HEK293 (cell line): ENCODE measurements around the gene CAPN8.
A peak's percentile ranks its signal among the peaks of the same experiment; 100 is the strongest.

Experiments
- ELK4 ChIP-seq: IDR thresholded peaks from 2 replicates; pipeline ENCODE4 v1.6.1; 2011; ENCODE audit warnings: mild to moderate bottlenecking, low read depth, low read length, borderline replicate concordance
- FEZF1 ChIP-seq: fragments of 450-650 bp; formaldehyde crosslinking; IDR thresholded peaks from 2 replicates; pipeline ENCODE4 v1.5.1; 2016; ENCODE audit warnings: missing biosample characterization, missing genetic modification characterization
- GFI1B ChIP-seq: fragments of 450-650 bp; formaldehyde crosslinking; IDR thresholded peaks from 2 replicates; pipeline ENCODE4 v1.5.1; 2016; ENCODE audit warnings: missing biosample characterization, missing genetic modification characterization
- GLI2 ChIP-seq: fragments of 450-650 bp; formaldehyde crosslinking; IDR thresholded peaks from 2 replicates; pipeline ENCODE4; 2017; ENCODE audit warnings: missing biosample characterization, missing genetic modification characterization, low read depth, borderline replicate concordance
- GLIS1 ChIP-seq: fragments of 450-650 bp; formaldehyde crosslinking; IDR thresholded peaks from 2 replicates; pipeline ENCODE4 v1.5.1; 2016; ENCODE audit warnings: missing biosample characterization, missing genetic modification characterization
- KLF10 ChIP-seq: fragments of 450-650 bp; IDR thresholded peaks from 2 replicates; pipeline ENCODE4 v1.5.1; 2018; ENCODE audit warnings: missing biosample characterization, mild to moderate bottlenecking, missing genetic modification characterization
- KLF7 ChIP-seq: fragments of 450-650 bp; formaldehyde crosslinking; IDR thresholded peaks from 2 replicates; pipeline ENCODE4 v1.5.1; 2016; ENCODE audit warnings: missing biosample characterization, missing genetic modification characterization, borderline replicate concordance
- PATZ1 ChIP-seq: fragments of 450-650 bp; formaldehyde crosslinking; IDR thresholded peaks from 2 replicates; pipeline ENCODE4 v1.5.1; 2016; ENCODE audit warnings: missing biosample characterization, missing genetic modification characterization
- PRDM10 ChIP-seq: fragments of 450-650 bp; formaldehyde crosslinking; IDR thresholded peaks from 2 replicates; pipeline ENCODE4 v1.5.1; 2016; ENCODE audit warnings: missing biosample characterization, missing genetic modification characterization
- SALL2 ChIP-seq: fragments of 450-650 bp; formaldehyde crosslinking; IDR thresholded peaks from 2 replicates; pipeline ENCODE4 v1.5.0; 2017; ENCODE audit warnings: missing biosample characterization, mild to moderate bottlenecking, missing genetic modification characterization, borderline replicate concordance
- ZBTB48 ChIP-seq: fragments of 450-650 bp; formaldehyde crosslinking; IDR thresholded peaks from 2 replicates; pipeline ENCODE4 v1.5.1; 2016; ENCODE audit warnings: missing biosample characterization, missing genetic modification characterization
- ZEB2 ChIP-seq: fragments of 450-650 bp; formaldehyde crosslinking; IDR thresholded peaks from 2 replicates; pipeline ENCODE4 v1.5.1; 2016; ENCODE audit warnings: missing biosample characterization, missing genetic modification characterization
- ZFHX2 ChIP-seq: fragments of 450-650 bp; formaldehyde crosslinking; conservative IDR thresholded peaks from 2 replicates; pipeline ENCODE4 v1.5.1; 2016; ENCODE audit warnings: missing biosample characterization, missing genetic modification characterization
- ZNF18 ChIP-seq: fragments of 450-650 bp; formaldehyde crosslinking; IDR thresholded peaks from 2 replicates; pipeline ENCODE4 v1.5.1; 2016; ENCODE audit warnings: missing biosample characterization, missing genetic modification characterization
- ZNF221 ChIP-seq: fragments of 450-650 bp; formaldehyde crosslinking; IDR thresholded peaks from 2 replicates; pipeline ENCODE4 v1.5.1; 2017; ENCODE audit warnings: missing biosample characterization, missing genetic modification characterization, borderline replicate concordance
- ZNF24 ChIP-seq: fragments of 450-650 bp; formaldehyde crosslinking; IDR thresholded peaks from 2 replicates; pipeline ENCODE4 v1.5.1; 2016; ENCODE audit warnings: missing biosample characterization, missing genetic modification characterization
- ZNF248 ChIP-seq: fragments of 450-650 bp; formaldehyde crosslinking; IDR thresholded peaks from 2 replicates; pipeline ENCODE4 v1.5.1; 2017; ENCODE audit warnings: missing biosample characterization, missing genetic modification characterization
- ZNF341 ChIP-seq: fragments of 450-650 bp; formaldehyde crosslinking; IDR thresholded peaks from 2 replicates; pipeline ENCODE4; 2016; ENCODE audit warnings: low read depth, missing biosample characterization, missing genetic modification characterization
- ZNF423 ChIP-seq: fragments of 450-650 bp; formaldehyde crosslinking; IDR thresholded peaks from 2 replicates; pipeline ENCODE4 v1.5.1; 2016; ENCODE audit warnings: missing biosample characterization, missing genetic modification characterization
- ZNF518A ChIP-seq: fragments of 450-650 bp; formaldehyde crosslinking; conservative IDR thresholded peaks from 2 replicates; pipeline ENCODE4 v1.5.1; 2016; ENCODE audit warnings: low read depth, missing biosample characterization, missing genetic modification characterization
- ZNF549 ChIP-seq: fragments of 450-650 bp; IDR thresholded peaks from 2 replicates; pipeline ENCODE4 v1.5.1; 2018; ENCODE audit warnings: missing biosample characterization, missing genetic modification characterization, mild to moderate bottlenecking, inconsistent platforms, moderate library complexity
- ZNF555 ChIP-seq: fragments of 450-650 bp; formaldehyde crosslinking; conservative IDR thresholded peaks from 2 replicates; pipeline ENCODE4 v1.5.1; 2017; ENCODE audit warnings: missing biosample characterization, mild to moderate bottlenecking, missing genetic modification characterization, inconsistent platforms
- ZNF660 ChIP-seq: fragments of 450-650 bp; IDR thresholded peaks from 2 replicates; pipeline ENCODE4 v1.5.1; 2018; ENCODE audit warnings: missing biosample characterization, mild to moderate bottlenecking, missing genetic modification characterization
- ZNF785 ChIP-seq: fragments of 450-650 bp; formaldehyde crosslinking; IDR thresholded peaks from 2 replicates; pipeline ENCODE4 v1.5.1; 2016; ENCODE audit warnings: missing biosample characterization, missing genetic modification characterization
- ZNF837 ChIP-seq: fragments of 450-650 bp; formaldehyde crosslinking; IDR thresholded peaks from 2 replicates; pipeline ENCODE4 v1.5.1; 2016; ENCODE audit warnings: missing biosample characterization, missing genetic modification characterization

Gene CAPN8

GRCh38 chr1:223706077-223706973 lies 40.8 kb upstream of the CAPN8 start (continued):
- TF ChIP-seq ZNF660 (tag by site-specific recombination), result no peak
- peak; percentile 45; the same call in 1 of the 2 replicates for TF ChIP-seq PATZ1 (tag by site-specific recombination)
- TF ChIP-seq ZNF18 (tag by site-specific recombination), result peak; percentile 9; the same call in 1 of the 2 replicates
- TF ChIP-seq KLF7, result no peak
- TF ChIP-seq SALL2, result no peak
- TF ChIP-seq ZNF248 (tag by site-specific recombination), result no peak
- TF ChIP-seq ELK4, result no peak
- peak; percentile 67 for TF ChIP-seq ZNF341 (tag by site-specific recombination)
- TF ChIP-seq KLF10 (tag by site-specific recombination), result peak; percentile 60
- TF ChIP-seq ZNF549 (tag by site-specific recombination), result no peak
- peak; percentile 77; the same call in 1 of the 2 replicates for TF ChIP-seq ZNF423 (tag by site-specific recombination)
- TF ChIP-seq GFI1B, result no peak
- TF ChIP-seq ZNF221, result no peak
- no peak for TF ChIP-seq ZNF555
- TF ChIP-seq ZNF837 (tag by site-specific recombination), result no peak
- peak; percentile 50; the same call in 1 of the 2 replicates for TF ChIP-seq ZNF24 (tag by site-specific recombination)
- TF ChIP-seq FEZF1 (tag by site-specific recombination), result peak; percentile 95
- TF ChIP-seq ZNF518A (tag by site-specific recombination), result no peak
- peak; percentile 11; the same call in 1 of the 2 replicates for TF ChIP-seq ZFHX2 (tag by site-specific recombination)
- TF ChIP-seq PRDM10, result peak; percentile 83
- 0 out of 2 replicates have a peak, but pooled peaks have one; percentile 63 for TF ChIP-seq GLI2 (tag by site-specific recombination)
- peak; percentile 31; the same call in 1 of the 2 replicates for TF ChIP-seq ZEB2 (tag by site-specific recombination)
- TF ChIP-seq ZBTB48 (tag by site-specific recombination), result peak; percentile 82; the same call in 1 of the 2 replicates
- no peak for TF ChIP-seq ZNF785
- peak; percentile 65 for TF ChIP-seq GLIS1
